A549 (cell line): ENCODE data around the gene HIPK3. TPM values are rescaled to one million over a fixed set of nuclear protein-coding genes. Genes with fewer than 3 reads are reported as not detected.

Experiments used
- ATAC-seq, 2 experiments: fragments of 200-7000 bp in 1 of 2; fragments of >200 bp in 1 of 2; cut with Nextera tagmentation in 1 of 2; cut with Tn5 transposase in 1 of 2; 3 replicates each; pipeline versions ENCODE4 v1.8.0 to v1.9.1; 2018 to 2020; ENCODE audit warnings: mild to moderate bottlenecking in 1 of 2, moderate library complexity in 1 of 2
- CTCF ChIA-PET: fragments of 300-600 bp; sonication (Branson Sonifier 250); formaldehyde crosslinking; extraction: SDS; loops from one replicate; lab custom pipeline; 2021; ENCODE audit warnings: antibody characterized with exemption, inconsistent platforms; lab: Yijun Ruan, JAX
- POLR2A ChIA-PET: fragments of 350-600 bp; formaldehyde crosslinking; extraction: SDS; loops from one replicate; lab custom pipeline; 2021; ENCODE audit warnings: antibody characterized with exemption, inconsistent platforms; lab: Yijun Ruan, JAX
- DNase-seq, 2 experiments: peaks; one replicate each; pipeline versions ENCODE4 v3.0.0 to v3.0.0-alpha.2; 2011 to 2016; ENCODE audit warnings: low read depth in 1 of 2, low spot score in 1 of 2
- FAIRE-seq: peaks from 2 replicates; lab custom pipeline; 2011; peaks lifted over from hg19 to GRCh38; lab: Jason Lieb, UNC
- H3K27ac ChIP-seq, 2 experiments: fragments of >200 bp; sonication (Bioruptor Twin); formaldehyde crosslinking; 3 replicates each; pipeline ENCODE4 v1.5.1; 2016 to 2017
- H3K4me1 ChIP-seq: fragments of >200 bp; sonication (Bioruptor Twin); formaldehyde crosslinking; 3 replicates; pipeline ENCODE4 v1.6.1; 2016
- H3K4me2 ChIP-seq: fragments of >200 bp; sonication (Bioruptor Twin); formaldehyde crosslinking; 3 replicates; pipeline ENCODE4 v1.6.1; 2016
- H3K4me3 ChIP-seq: fragments of >200 bp; sonication (Bioruptor Twin); formaldehyde crosslinking; 3 replicates; pipeline ENCODE4 v1.5.1; 2016
- H3K9me3 ChIP-seq: fragments of >200 bp; sonication (Bioruptor Twin); formaldehyde crosslinking; 3 replicates; pipeline ENCODE4 v1.6.1; 2016
- BHLHE40 ChIP-seq: IDR thresholded peaks from 2 replicates; pipeline ENCODE4 v1.6.1; 2012; ENCODE audit warnings: low read depth, low read length, inconsistent platforms
- HDAC2 ChIP-seq: fragments of 200-600 bp; sonication (generic); IDR thresholded peaks from 2 replicates; pipeline ENCODE4 v1.6.1; 2016
- POLR2A ChIP-seq: IDR thresholded peaks from 2 replicates; pipeline ENCODE4 v1.6.1; 2012; ENCODE audit warnings: mild to moderate bottlenecking, low read length
- POLR2AphosphoS2 ChIP-seq: conservative IDR thresholded peaks from 2 replicates; pipeline ENCODE4 v1.6.1; 2012; ENCODE audit warnings: low read length, improper control_type of control experiment, inconsistent platforms
- ZFP36 ChIP-seq: fragments of 450-650 bp; IDR thresholded peaks from 2 replicates; pipeline ENCODE4 v1.6.1; 2014; ENCODE audit warnings: borderline replicate concordance; ENCODE audit not compliant: partially characterized antibody
- WGBS: methylation state at CpG from one replicate; pipeline ENCODE4 v1.1.6; 2017; ENCODE audit errors: missing lambda C conversion rate; 5-methylcytosine and 5-hydroxymethylcytosine counted together
- polyA plus RNA-seq, 4 experiments: library from polyadenylated mRNA; depleted of rRNA in 3 of 4; stranded (reverse); fragments of >200 nt; fragmentation: RNase III in 1 of 4; extraction: RNeasy Plus Mini Kit Qiagen cat#74134 plus additional on column Dnase treatment in 1 of 4; gene quantifications; 2 replicates in 3 of 4; 3 replicates in 1 of 4; pipeline ENCODE4 v1.2.3, GENCODE V29; 2011 to 2017

HIPK3 gene
- polyA plus RNA-seq, 2 of the 4 experiments (the other 2 are of a cell fraction) = 15.1 to 31.6 TPM

GRCh38 chr11:33405834-33406602 is 148.8 kb downstream of the HIPK3 start:
- no peak for FAIRE-seq

More at GRCh38 chr11:33405834-33406602, 148.8 kb downstream of the HIPK3 start:
- 89% methylated on average over 13 of the region's 13 CpGs for WGBS
- no peak overlapping the region for H3K4me2 ChIP-seq
- CTCF ChIA-PET = interaction anchor here (0.6 to 1.9 kb wide), 5 partner anchors 11 to 1003 kb away, joined by 3 to 7 read pairs (median 4); no protein-coding TSS in a partner anchor
- H3K4me3 ChIP-seq = no peak overlapping the region
- ATAC-seq (no peak), DNase-seq (no peak)
- no peak overlapping the region for H3K27ac ChIP-seq
- POLR2A ChIA-PET = no interaction called here
- no peak for TF ChIP-seq ZFP36
- TF ChIP-seq POLR2AphosphoS2 = no peak
- no peak for TF ChIP-seq BHLHE40
- TF ChIP-seq POLR2A = no peak
- TF ChIP-seq HDAC2 = no peak
- TF ChIP-seq, all 56 proteins: peak for 0
- Histone ChIP-seq H3K9me3 (no peaks in the 10 kb centered on the region), H3K4me1 (no peaks in the 10 kb centered on the region)

Other genes starting within 250 kb of the HIPK3 start
- gene DEPDC7, start 241.5 kb upstream of the HIPK3 start, polyA plus RNA-seq (2011; rRNA removed) = 15.2 and 16.6 TPM in 2 replicates
- gene DEPDC7, start 241.5 kb upstream of the HIPK3 start, polyA plus RNA-seq (2017; fragmentation: RNase III; extraction: RNeasy Plus Mini Kit Qiagen cat#74134 plus additional on column Dnase treatment) = 15.1 to 15.3 TPM (median 15.2 TPM) in 3 replicates
- gene TCP11L1, start 217.8 kb upstream of the HIPK3 start, polyA plus RNA-seq (2011; rRNA removed) = 42.1 and 43.0 TPM in 2 replicates
- gene TCP11L1, start 217.8 kb upstream of the HIPK3 start, polyA plus RNA-seq (2017; fragmentation: RNase III; extraction: RNeasy Plus Mini Kit Qiagen cat#74134 plus additional on column Dnase treatment) = 23.7 to 30.3 TPM (median 27.7 TPM) in 3 replicates
- gene CSTF3, start 95.9 kb upstream of the HIPK3 start, polyA plus RNA-seq (2011; rRNA removed) = 41.4 and 53.9 TPM in 2 replicates
- gene CSTF3, start 95.9 kb upstream of the HIPK3 start, polyA plus RNA-seq (2017; fragmentation: RNase III; extraction: RNeasy Plus Mini Kit Qiagen cat#74134 plus additional on column Dnase treatment) = 53.2 to 67.5 TPM (median 57.1 TPM) in 3 replicates
- gene KIAA1549L, start 118.7 kb downstream of the HIPK3 start, polyA plus RNA-seq (2011; rRNA removed) = 4.5 and 7.0 TPM in 2 replicates
- 4.6 to 5.1 TPM (median 4.6 TPM) in 3 replicates for gene KIAA1549L, start 118.7 kb downstream of the HIPK3 start, polyA plus RNA-seq (2017; fragmentation: RNase III; extraction: RNeasy Plus Mini Kit Qiagen cat#74134 plus additional on column Dnase treatment)